Parathyroid adenoma (tissue), 2 donors: ENCODE measurements around the gene LHPP.

Experiments used
- H2AFZ ChIP-seq: fragments of 300-600 bp; sonication (generic); one replicate; pipeline ENCODE4 v1.7.0; 2017; ENCODE audit warnings: antibody characterized with exemption, mild to moderate bottlenecking
- H3K27ac ChIP-seq: fragments of 300-600 bp; sonication (generic); one replicate; pipeline ENCODE4 v1.7.0; 2017
- H3K27me3 ChIP-seq: fragments of 300-600 bp; sonication (generic); one replicate; pipeline ENCODE4 v1.7.0; 2017; ENCODE audit warnings: low read length; ENCODE audit not compliant: control insufficient read depth, insufficient read depth
- H3K36me3 ChIP-seq: fragments of 300-600 bp; sonication (generic); one replicate; pipeline ENCODE4 v1.7.0; 2017; ENCODE audit warnings: low read length; ENCODE audit not compliant: control insufficient read depth, insufficient read depth
- H3K4me1 ChIP-seq: fragments of 300-600 bp; sonication (generic); one replicate; pipeline ENCODE4 v1.7.0; 2017; ENCODE audit warnings: control low read depth
- H3K4me2 ChIP-seq: fragments of 300-600 bp; sonication (generic); one replicate; pipeline ENCODE4 v1.7.0; 2017; ENCODE audit warnings: low read length
- H3K4me3 ChIP-seq: fragments of 300-600 bp; sonication (generic); one replicate; pipeline ENCODE4 v1.7.0; 2017; ENCODE audit warnings: low read depth, low read length
- H3K79me2 ChIP-seq: fragments of 300-600 bp; sonication (generic); one replicate; pipeline ENCODE4 v1.7.0; 2017; ENCODE audit warnings: control low read depth
- H3K9ac ChIP-seq: fragments of 300-600 bp; sonication (generic); one replicate; pipeline ENCODE4 v1.7.0; 2017; ENCODE audit warnings: mild to moderate bottlenecking
- H3K9me3 ChIP-seq: fragments of 300-600 bp; sonication (generic); one replicate; pipeline ENCODE4 v1.7.0; 2017; ENCODE audit warnings: low read length; ENCODE audit not compliant: control insufficient read depth
- TF ChIP-seq, protein P1 (sequence below): fragments of 300-600 bp; sonication (generic); IDR thresholded peaks from one replicate; pipeline ENCODE4 v1.7.0; 2017; ENCODE audit warnings: antibody characterized with exemption, mild to moderate bottlenecking
- donor health status: primary hyperparathyroidism.

Gene LHPP

DNA sequence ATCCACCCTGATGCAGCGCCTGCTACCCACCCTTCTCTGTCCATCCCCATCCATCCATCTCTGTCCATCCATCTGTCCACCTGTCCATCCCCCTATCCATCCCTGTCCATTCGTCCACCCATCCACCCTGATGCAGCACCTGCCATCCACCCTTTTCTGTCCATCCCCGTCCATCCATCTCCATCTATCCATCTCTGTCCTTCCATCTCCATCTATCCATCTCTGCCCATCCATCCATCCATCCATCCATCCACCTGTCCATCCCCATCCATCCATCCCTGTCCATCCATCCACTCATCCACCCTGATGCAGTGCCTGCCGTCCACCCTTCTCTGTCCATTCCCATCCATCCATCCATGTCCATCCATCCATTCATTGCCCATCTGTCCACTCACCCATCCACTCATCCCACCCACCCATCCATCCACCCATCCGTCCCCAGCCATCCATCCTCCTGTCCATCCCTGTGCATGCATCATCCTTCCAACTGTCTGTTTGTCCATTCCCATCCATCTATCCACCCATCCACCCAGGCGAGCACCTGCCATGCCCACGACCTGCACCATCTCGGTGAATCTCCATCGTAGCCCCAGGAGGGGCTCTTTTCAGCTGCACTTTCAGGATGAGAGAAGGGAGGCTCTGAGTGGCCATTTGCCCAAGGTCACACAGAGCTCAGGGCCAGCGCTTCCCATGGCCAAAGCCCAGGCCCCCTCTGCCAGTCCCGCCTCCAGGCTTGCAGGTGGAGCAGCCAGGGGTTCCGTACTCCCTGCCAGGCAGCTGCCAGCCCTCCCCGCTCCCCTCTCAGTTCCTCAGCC lies 137.4 kb downstream of the LHPP start:
- Histone ChIP-seq H3K27me3 (no peaks in the 10 kb centered on the region), H3K9ac (no peak overlapping the region), H3K4me1 (peaks cover 8% of the 10 kb centered on the region), H3K27ac (no peak overlapping the region), H3K4me3 (no peak overlapping the region), H3K36me3 (no peaks in the 10 kb centered on the region), H3K79me2 (no peaks in the 10 kb centered on the region), H3K9me3 (no peaks in the 10 kb centered on the region), H3K4me2 (no peak overlapping the region), H2AFZ (no peak overlapping the region)
- TF ChIP-seq, protein P1, sequence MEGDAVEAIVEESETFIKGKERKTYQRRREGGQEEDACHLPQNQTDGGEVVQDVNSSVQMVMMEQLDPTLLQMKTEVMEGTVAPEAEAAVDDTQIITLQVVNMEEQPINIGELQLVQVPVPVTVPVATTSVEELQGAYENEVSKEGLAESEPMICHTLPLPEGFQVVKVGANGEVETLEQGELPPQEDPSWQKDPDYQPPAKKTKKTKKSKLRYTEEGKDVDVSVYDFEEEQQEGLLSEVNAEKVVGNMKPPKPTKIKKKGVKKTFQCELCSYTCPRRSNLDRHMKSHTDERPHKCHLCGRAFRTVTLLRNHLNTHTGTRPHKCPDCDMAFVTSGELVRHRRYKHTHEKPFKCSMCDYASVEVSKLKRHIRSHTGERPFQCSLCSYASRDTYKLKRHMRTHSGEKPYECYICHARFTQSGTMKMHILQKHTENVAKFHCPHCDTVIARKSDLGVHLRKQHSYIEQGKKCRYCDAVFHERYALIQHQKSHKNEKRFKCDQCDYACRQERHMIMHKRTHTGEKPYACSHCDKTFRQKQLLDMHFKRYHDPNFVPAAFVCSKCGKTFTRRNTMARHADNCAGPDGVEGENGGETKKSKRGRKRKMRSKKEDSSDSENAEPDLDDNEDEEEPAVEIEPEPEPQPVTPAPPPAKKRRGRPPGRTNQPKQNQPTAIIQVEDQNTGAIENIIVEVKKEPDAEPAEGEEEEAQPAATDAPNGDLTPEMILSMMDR: no peak

DNA sequence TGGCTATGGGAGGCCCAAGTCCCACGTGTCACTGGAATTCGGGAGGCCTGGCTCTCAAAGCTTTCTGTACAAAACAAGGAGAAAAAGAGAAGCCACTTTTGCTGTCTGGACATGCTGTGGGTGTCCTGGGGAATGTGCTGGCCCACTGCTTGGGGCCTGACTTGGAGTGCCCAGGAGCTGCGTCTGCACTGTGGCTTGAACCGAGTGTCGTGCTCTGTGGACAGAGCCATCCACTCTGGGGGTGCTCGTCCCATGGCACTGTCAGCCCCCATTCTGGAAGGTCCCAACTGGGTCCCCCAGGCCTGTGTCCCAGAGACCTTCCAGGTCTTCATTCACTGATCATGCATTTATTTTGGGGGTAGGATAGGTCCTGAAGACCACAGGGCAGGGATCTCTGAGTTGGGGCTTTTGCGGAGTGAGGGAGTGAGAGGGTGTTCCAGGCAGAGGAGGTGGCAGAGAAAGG lies 138.0 kb downstream of the LHPP start:
- no peaks in the 10 kb centered on the region for H3K9me3 ChIP-seq
- TF ChIP-seq, protein P1: no peak
- H3K9ac ChIP-seq: no peak overlapping the region
- no peak overlapping the region for H3K4me3 ChIP-seq
- H3K4me1 ChIP-seq: peaks cover 15% of the 10 kb centered on the region
- H2AFZ ChIP-seq: no peak overlapping the region
- no peaks in the 10 kb centered on the region for H3K27me3 ChIP-seq
- no peak overlapping the region for H3K4me2 ChIP-seq
- H3K27ac ChIP-seq: no peak overlapping the region
- H3K79me2 ChIP-seq: no peaks in the 10 kb centered on the region
- no peaks in the 10 kb centered on the region for H3K36me3 ChIP-seq

DNA sequence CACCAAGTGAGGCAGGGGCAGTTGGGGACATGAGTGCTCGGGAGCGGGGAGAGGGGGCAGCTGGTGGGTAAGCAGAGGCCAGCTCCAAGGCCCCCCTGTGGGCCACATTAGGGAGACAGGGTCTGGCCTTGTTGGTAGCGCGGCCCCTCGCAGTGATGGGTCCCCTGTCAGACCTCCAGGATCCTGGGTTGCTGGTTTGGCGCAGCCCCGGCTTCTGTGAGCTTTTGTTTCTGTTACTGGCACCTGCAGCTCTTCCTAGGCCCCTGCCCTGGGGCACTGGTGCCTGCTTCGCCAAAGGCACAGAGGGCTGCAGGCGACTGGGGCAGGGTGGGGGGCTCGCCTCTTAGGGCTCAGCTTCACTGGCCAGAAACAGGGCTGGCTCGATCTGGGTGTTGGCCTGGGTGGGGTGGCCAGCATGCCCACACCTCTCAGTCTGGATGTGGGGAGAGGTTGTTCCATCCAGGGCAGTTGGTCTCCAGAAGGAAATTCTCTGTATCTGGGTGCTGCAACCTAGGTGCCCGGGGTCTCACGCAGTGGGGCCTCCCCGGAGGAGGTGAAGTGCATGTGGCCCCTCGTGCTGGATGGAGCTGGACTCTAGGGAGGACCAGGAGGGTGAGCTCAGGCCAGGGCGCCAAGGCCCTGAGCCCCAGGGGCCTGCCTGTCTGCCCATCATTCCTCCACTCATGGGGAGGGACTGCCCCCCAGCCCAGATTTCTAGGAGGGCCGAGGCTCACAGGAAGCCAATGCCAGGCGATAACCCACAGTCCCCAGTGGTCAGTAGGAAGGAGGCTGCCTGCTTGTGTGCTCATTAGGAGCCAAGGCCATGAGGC lies 138.6 kb downstream of the LHPP start:
- TF ChIP-seq, protein P1: no peak
- H3K4me2 ChIP-seq: no peak overlapping the region
- H3K9me3 ChIP-seq: no peaks in the 10 kb centered on the region
- no peaks in the 10 kb centered on the region for H3K27me3 ChIP-seq
- H3K79me2 ChIP-seq: no peaks in the 10 kb centered on the region
- H3K27ac ChIP-seq: no peak overlapping the region
- no peak overlapping the region for H2AFZ ChIP-seq
- H3K36me3 ChIP-seq: no peaks in the 10 kb centered on the region
- peaks cover 21% of the 10 kb centered on the region for H3K4me1 ChIP-seq
- H3K9ac ChIP-seq: no peak overlapping the region
- no peak overlapping the region for H3K4me3 ChIP-seq

DNA sequence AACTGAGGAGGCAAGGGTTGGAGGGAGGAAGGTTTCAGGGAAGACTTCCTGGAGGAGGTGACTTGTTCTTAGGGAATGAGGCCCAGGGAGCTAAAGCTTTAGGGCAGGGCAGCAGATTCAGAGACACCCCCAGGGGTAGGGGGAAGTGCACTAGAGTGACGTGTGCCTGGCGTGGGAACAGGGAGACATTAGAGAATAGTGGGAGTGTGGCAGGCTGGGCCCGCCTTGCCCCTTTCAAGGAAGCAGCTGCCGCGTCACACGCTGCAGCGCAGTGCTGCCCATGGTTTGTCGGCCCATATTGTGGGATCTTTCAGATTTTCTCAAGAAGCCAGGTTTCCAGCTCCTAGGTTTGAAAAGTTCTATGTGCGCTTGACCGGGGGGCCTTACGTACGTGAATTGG lies 139.4 kb downstream of the LHPP start:
- no peak overlapping the region for H3K4me2 ChIP-seq
- TF ChIP-seq, protein P1: no peak
- no peaks in the 10 kb centered on the region for H3K79me2 ChIP-seq
- no peak overlapping the region for H3K9ac ChIP-seq
- no peaks in the 10 kb centered on the region for H3K36me3 ChIP-seq
- H2AFZ ChIP-seq: no peak overlapping the region
- no peak overlapping the region for H3K4me3 ChIP-seq
- H3K9me3 ChIP-seq: no peaks in the 10 kb centered on the region
- no peaks in the 10 kb centered on the region for H3K27me3 ChIP-seq
- H3K4me1 ChIP-seq: peaks cover 22% of the 10 kb centered on the region
- H3K27ac ChIP-seq: no peak overlapping the region
